H1 (cell line): ENCODE results near the gene MRPL42.

Source experiments
- POLR2A ChIP-seq, 2 experiments: IDR thresholded peaks; 1 replicate in 1 of 2; 2 replicates in 1 of 2; pipeline ENCODE4 v1.6.1; 2011; ENCODE audit warnings: low read depth in 2 of 2, low read length in 2 of 2, mild to moderate bottlenecking in 2 of 2; ENCODE audit errors: control extremely low read depth in 1 of 2
- POLR2AphosphoS5 ChIP-seq: IDR thresholded peaks from 2 replicates; pipeline ENCODE4 v1.6.1; 2011; ENCODE audit warnings: low read depth, low read length
- TF ChIP-seq, protein P1 (sequence below), 3 experiments: IDR thresholded peaks; 1 replicate in 2 of 3; 2 replicates in 1 of 3; pipeline versions ENCODE4 v1.5.1 to v1.6.1; 2011; ENCODE audit warnings: low read length in 3 of 3, mild to moderate bottlenecking in 3 of 3, inconsistent platforms in 2 of 3, low read depth in 1 of 3, moderate library complexity in 1 of 3; ENCODE audit not compliant: insufficient read depth in 1 of 3; ENCODE audit errors: control extremely low read depth in 1 of 3

GRCh38 chr12:93459097-93459496 lies 8.2 kb upstream of the MRPL42 start:
- TF ChIP-seq, protein P1, sequence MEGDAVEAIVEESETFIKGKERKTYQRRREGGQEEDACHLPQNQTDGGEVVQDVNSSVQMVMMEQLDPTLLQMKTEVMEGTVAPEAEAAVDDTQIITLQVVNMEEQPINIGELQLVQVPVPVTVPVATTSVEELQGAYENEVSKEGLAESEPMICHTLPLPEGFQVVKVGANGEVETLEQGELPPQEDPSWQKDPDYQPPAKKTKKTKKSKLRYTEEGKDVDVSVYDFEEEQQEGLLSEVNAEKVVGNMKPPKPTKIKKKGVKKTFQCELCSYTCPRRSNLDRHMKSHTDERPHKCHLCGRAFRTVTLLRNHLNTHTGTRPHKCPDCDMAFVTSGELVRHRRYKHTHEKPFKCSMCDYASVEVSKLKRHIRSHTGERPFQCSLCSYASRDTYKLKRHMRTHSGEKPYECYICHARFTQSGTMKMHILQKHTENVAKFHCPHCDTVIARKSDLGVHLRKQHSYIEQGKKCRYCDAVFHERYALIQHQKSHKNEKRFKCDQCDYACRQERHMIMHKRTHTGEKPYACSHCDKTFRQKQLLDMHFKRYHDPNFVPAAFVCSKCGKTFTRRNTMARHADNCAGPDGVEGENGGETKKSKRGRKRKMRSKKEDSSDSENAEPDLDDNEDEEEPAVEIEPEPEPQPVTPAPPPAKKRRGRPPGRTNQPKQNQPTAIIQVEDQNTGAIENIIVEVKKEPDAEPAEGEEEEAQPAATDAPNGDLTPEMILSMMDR (IDR thresholded peaks at IDR 0.05; ENCODE audit: control extremely low read depth in 1 of 3, insufficient read depth in 1 of 3, low read depth in 1 of 3, low read length in 3 of 3) = no peak
- TF ChIP-seq POLR2A (IDR thresholded peaks at IDR 0.05; ENCODE audit: control extremely low read depth in 1 of 2, low read depth in 2 of 2, low read length in 2 of 2) (no peak), POLR2AphosphoS5 (no peak)
